ENCODE results near the gene SMPD1.

DNA sequence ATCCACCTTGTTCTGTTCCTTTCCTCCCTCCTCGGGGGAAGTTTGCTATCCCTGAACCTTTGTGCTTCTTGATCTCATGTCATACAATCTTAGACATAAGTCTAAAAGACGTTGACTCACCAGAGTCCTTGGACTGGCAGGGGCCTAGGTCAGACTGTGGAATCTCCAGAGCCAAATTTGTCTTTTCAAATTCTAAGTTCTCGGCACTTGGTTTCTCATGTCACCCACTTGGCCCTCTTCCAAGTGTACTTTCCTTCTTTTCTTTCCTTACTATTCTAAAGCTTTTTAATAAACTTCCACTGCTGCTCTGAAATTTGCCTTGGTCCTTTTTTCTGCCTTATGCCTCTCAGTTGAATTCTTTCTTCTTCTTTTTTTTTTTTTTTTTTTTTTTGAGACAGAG lies 30.1 kb upstream of the SMPD1 start:
- no peak for TF ChIP-seq YY1 (IDR thresholded peaks at IDR 0.05; ENCODE audit: insufficient read depth, insufficient read length)
- no peak for TF ChIP-seq ZNF274 (IDR thresholded peaks at IDR 0.05; ENCODE audit: low read depth, low read length)
- TF ChIP-seq SUZ12 (IDR thresholded peaks at IDR 0.05; ENCODE audit: extremely low read depth, insufficient read depth, insufficient read length), result no peak
